ENCODE measurements around the gene TEKT3.
A peak's percentile ranks its signal among the peaks of the same experiment; 100 is the strongest.

TEKT3 gene

GRCh38 chr17:15350777-15351477 lies 9.5 kb upstream of the TEKT3 start:
- H3K27ac ChIP-seq (ENCODE audit: low read depth, low read length), result no peak overlapping the region
- H3K4me3 ChIP-seq (ENCODE audit: low read depth, low read length), result no peak overlapping the region
- no peaks in the 10 kb centered on the region for H3K36me3 ChIP-seq (ENCODE audit: insufficient read depth, low read length)
- H2AFZ ChIP-seq (ENCODE audit: low read length, unreplicated experiment), result no peak overlapping the region
- H3K4me1 ChIP-seq (ENCODE audit: control insufficient read depth, insufficient read depth, low read length, unreplicated experiment), result peaks cover 29% of the 10 kb centered on the region
- no peaks in the 10 kb centered on the region for H3K27me3 ChIP-seq (ENCODE audit: insufficient read depth, low read length)
- no peaks in the 10 kb centered on the region for H3K79me2 ChIP-seq (ENCODE audit: control insufficient read depth, insufficient read depth, low read length, unreplicated experiment)

- Histone ChIP-seq H3K4me3 (ENCODE audit: low read depth, low read length) (no peak overlapping the region), H3K27me3 (ENCODE audit: insufficient read depth, low read length) (no peaks in the 10 kb centered on the region), H2AFZ (ENCODE audit: low read length, unreplicated experiment) (no peak overlapping the region), H3K79me2 (ENCODE audit: control insufficient read depth, insufficient read depth, low read length, unreplicated experiment) (no peaks in the 10 kb centered on the region), H3K36me3 (ENCODE audit: insufficient read depth, low read length) (no peaks in the 10 kb centered on the region), H3K27ac (ENCODE audit: low read depth, low read length) (no peak overlapping the region), H3K4me1 (ENCODE audit: control insufficient read depth, insufficient read depth, low read length, unreplicated experiment) (peaks cover 29% of the 10 kb centered on the region)
These were observed 7.7 kb upstream of the TEKT3 start for GRCh38 chr17:15349119-15349518.

DNA sequence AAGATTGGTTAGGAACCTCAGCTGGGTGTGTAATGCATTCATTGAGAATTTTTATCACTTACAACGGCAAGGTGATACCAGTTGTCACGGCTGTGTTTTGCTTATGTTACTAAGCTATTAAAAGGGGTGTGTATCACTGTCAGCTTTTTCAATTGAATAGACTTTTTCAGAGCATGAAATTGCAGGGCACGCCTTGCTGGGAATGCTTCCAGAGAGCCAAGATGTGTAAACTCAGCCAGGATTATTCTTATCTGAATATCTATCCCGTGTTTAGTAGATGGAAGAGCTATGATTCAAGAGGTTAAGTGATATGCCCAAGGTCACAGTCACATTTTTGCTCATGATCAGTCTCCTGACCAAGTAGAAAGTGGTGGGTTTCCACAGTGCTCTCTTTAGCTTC lies 6.6 kb upstream of the TEKT3 start:
- H2AFZ ChIP-seq (ENCODE audit: low read length, unreplicated experiment), result no peak overlapping the region
- peaks cover 38% of the 10 kb centered on the region for H3K4me1 ChIP-seq (ENCODE audit: control insufficient read depth, insufficient read depth, low read length, unreplicated experiment)
- H3K4me3 ChIP-seq (ENCODE audit: low read depth, low read length), result no peak overlapping the region
- H3K79me2 ChIP-seq (ENCODE audit: control insufficient read depth, insufficient read depth, low read length, unreplicated experiment), result no peaks in the 10 kb centered on the region
- H3K36me3 ChIP-seq (ENCODE audit: insufficient read depth, low read length), result no peaks in the 10 kb centered on the region
- H3K27ac ChIP-seq (ENCODE audit: low read depth, low read length), result no peak overlapping the region
- H3K27me3 ChIP-seq (ENCODE audit: insufficient read depth, low read length), result no peaks in the 10 kb centered on the region

- no peaks in the 10 kb centered on the region for H3K36me3 ChIP-seq (ENCODE audit: insufficient read depth, low read length)
- H3K27ac ChIP-seq (ENCODE audit: low read depth, low read length), result no peak overlapping the region
- peaks cover 10% of the 10 kb centered on the region for H3K27me3 ChIP-seq (ENCODE audit: insufficient read depth, low read length)
- H3K79me2 ChIP-seq (ENCODE audit: control insufficient read depth, insufficient read depth, low read length, unreplicated experiment), result no peaks in the 10 kb centered on the region
- H2AFZ ChIP-seq (ENCODE audit: low read length, unreplicated experiment), result no peak overlapping the region
- H3K4me1 ChIP-seq (ENCODE audit: control insufficient read depth, insufficient read depth, low read length, unreplicated experiment), result peaks cover 26% of the 10 kb centered on the region
- no peak overlapping the region for H3K4me3 ChIP-seq (ENCODE audit: low read depth, low read length)
These were observed 4.7 kb upstream of the TEKT3 start for GRCh38 chr17:15346066-15346595.

DNA sequence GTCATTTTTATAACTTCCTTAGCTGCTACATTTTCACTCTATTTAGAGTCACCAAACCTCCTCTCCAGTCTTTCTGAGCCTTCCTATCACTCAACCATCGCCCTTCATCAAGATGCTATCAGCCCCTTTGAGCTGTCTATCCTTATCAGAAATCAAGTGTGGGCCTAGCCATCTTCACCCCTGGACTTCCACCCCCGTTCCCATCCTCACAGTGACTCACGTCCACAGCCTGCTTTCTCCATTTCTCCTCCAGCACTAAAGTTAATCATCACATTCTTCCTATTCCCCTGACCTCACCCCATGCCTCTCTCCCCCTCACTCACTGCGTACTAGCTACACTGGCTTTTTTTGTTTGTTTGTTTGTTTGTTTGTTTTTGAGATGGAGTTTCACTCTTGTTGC lies 2.4 kb upstream of the TEKT3 start:
- Histone ChIP-seq H3K4me1 (ENCODE audit: control insufficient read depth, insufficient read depth, low read length, unreplicated experiment) (peaks cover 18% of the 10 kb centered on the region), H3K4me3 (ENCODE audit: low read depth, low read length) (no peak overlapping the region), H3K79me2 (ENCODE audit: control insufficient read depth, insufficient read depth, low read length, unreplicated experiment) (no peaks in the 10 kb centered on the region), H3K27me3 (ENCODE audit: insufficient read depth, low read length) (peaks cover 15% of the 10 kb centered on the region), H3K36me3 (ENCODE audit: insufficient read depth, low read length) (no peaks in the 10 kb centered on the region), H3K27ac (ENCODE audit: low read depth, low read length) (no peak overlapping the region), H2AFZ (ENCODE audit: low read length, unreplicated experiment) (peak overlapping the region; percentile 24)

DNA sequence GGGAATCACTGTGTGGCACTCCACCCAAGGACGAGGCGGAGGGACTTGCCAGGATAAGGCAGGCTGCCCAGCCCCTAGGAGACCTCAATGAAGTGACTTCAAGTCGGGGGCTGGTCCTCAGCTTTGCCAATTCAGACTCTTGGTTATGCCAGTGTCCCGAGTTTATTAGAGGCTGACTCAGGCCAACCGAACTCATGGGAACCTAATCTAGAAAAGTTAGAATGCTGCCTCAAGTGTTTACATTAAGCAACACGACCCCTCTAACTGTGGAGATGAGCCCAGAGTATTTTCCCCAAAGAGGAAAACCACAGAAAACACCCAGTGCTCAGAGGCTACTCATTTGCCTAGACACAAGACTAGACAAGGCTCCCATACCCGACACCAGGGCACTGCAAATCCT lies 1.1 kb upstream of the TEKT3 start:
- Histone ChIP-seq H2AFZ (ENCODE audit: low read length, unreplicated experiment) (no peak overlapping the region), H3K79me2 (ENCODE audit: control insufficient read depth, insufficient read depth, low read length, unreplicated experiment) (no peaks in the 10 kb centered on the region), H3K4me3 (ENCODE audit: low read depth, low read length) (no peak overlapping the region), H3K27ac (ENCODE audit: low read depth, low read length) (no peak overlapping the region), H3K36me3 (ENCODE audit: insufficient read depth, low read length) (no peaks in the 10 kb centered on the region), H3K4me1 (ENCODE audit: control insufficient read depth, insufficient read depth, low read length, unreplicated experiment) (peaks cover 8% of the 10 kb centered on the region), H3K27me3 (ENCODE audit: insufficient read depth, low read length) (peaks cover 15% of the 10 kb centered on the region)

DNA sequence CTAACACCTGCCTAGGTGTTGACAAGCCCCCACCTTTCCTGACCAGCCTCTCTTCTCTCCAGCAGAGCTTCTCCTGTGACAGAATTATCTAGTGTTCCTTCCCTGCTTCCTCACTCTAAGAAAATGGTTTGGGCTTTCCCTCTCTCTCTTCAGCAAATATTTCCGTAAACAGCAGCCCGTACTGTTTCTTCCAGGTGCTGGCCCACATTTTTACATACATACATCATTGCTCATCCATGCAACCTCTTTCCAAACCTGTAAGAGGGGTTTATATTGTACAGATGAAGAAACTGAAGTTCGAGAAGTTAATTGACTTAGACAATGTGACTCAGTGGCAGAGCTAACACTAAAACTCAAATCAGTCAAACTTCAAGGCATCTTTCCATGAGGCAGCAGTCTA lies 569 bp upstream of the TEKT3 start:
- H3K27ac ChIP-seq (ENCODE audit: low read depth, low read length), result no peak overlapping the region
- peak overlapping the region; percentile 79 for H3K4me3 ChIP-seq (ENCODE audit: low read depth, low read length)
- peaks cover 8% of the 10 kb centered on the region for H3K4me1 ChIP-seq (ENCODE audit: control insufficient read depth, insufficient read depth, low read length, unreplicated experiment)
- peaks cover 15% of the 10 kb centered on the region for H3K27me3 ChIP-seq (ENCODE audit: insufficient read depth, low read length)
- peak overlapping the region; percentile 55 for H2AFZ ChIP-seq (ENCODE audit: low read length, unreplicated experiment)
- no peaks in the 10 kb centered on the region for H3K79me2 ChIP-seq (ENCODE audit: control insufficient read depth, insufficient read depth, low read length, unreplicated experiment)
- H3K36me3 ChIP-seq (ENCODE audit: insufficient read depth, low read length), result no peaks in the 10 kb centered on the region

DNA sequence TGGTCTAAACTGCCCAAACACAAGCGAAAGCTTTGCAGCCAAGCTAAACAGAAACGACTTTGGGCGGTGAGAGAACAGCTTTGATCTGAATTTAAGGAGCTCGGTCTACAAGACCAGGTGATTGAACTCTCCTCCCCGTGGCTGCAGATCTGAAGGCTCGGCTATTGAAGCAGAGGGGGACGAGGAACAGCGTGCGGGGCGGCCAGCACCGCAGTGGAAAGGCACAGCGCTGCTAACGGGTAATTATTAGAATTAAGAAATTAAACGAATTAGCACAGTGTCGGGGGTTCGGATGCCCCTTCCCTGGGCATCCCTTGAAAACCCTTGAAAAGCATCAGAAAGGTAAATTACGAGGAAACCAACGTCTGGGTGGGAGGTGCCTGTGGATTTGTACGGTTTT lies 431 bp downstream of the TEKT3 start:
- H3K79me2 ChIP-seq (ENCODE audit: control insufficient read depth, insufficient read depth, low read length, unreplicated experiment), result no peaks in the 10 kb centered on the region
- no peaks in the 10 kb centered on the region for H3K36me3 ChIP-seq (ENCODE audit: insufficient read depth, low read length)
- H3K4me3 ChIP-seq (ENCODE audit: low read depth, low read length), result peak overlapping the region; percentile 79
- peaks cover 15% of the 10 kb centered on the region for H3K27me3 ChIP-seq (ENCODE audit: insufficient read depth, low read length)
- H3K27ac ChIP-seq (ENCODE audit: low read depth, low read length), result no peak overlapping the region
- peak overlapping the region; percentile 55 for H2AFZ ChIP-seq (ENCODE audit: low read length, unreplicated experiment)
- H3K4me1 ChIP-seq (ENCODE audit: control insufficient read depth, insufficient read depth, low read length, unreplicated experiment), result peaks cover 8% of the 10 kb centered on the region

DNA sequence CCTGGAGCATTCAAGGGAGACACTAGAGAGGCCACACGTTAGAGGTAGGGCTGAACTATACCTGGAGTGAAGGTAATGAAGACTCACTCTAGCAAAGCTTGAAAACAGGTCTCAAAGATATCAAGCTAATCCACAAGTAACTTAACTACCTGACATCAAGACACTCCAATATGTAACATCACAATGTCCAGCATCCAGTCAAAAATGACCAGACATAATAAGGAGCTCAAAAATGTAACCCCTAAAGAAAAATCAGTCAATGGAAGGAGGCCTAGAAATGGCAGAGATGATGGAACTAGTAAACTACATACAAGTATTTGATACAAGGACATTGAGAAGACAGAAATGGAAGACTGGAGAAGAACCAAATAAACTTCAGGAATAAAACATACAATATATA lies 6.0 kb downstream of the TEKT3 start:
- Histone ChIP-seq H3K27ac (ENCODE audit: low read depth, low read length) (no peak overlapping the region), H3K27me3 (ENCODE audit: insufficient read depth, low read length) (0 out of 2 replicates have a peak, but pooled peaks cover 4% of the 10 kb centered on the region), H3K79me2 (ENCODE audit: control insufficient read depth, insufficient read depth, low read length, unreplicated experiment) (no peaks in the 10 kb centered on the region), H2AFZ (ENCODE audit: low read length, unreplicated experiment) (no peak overlapping the region), H3K4me3 (ENCODE audit: low read depth, low read length) (no peak overlapping the region), H3K4me1 (ENCODE audit: control insufficient read depth, insufficient read depth, low read length, unreplicated experiment) (no peaks in the 10 kb centered on the region), H3K36me3 (ENCODE audit: insufficient read depth, low read length) (no peaks in the 10 kb centered on the region)

GRCh38 chr17:15334266-15334665 lies 7.1 kb downstream of the TEKT3 start:
- Histone ChIP-seq H3K4me3 (ENCODE audit: low read depth, low read length) (no peak overlapping the region), H3K36me3 (ENCODE audit: insufficient read depth, low read length) (no peaks in the 10 kb centered on the region), H3K27me3 (ENCODE audit: insufficient read depth, low read length) (0 out of 2 replicates have a peak, but pooled peaks cover 4% of the 10 kb centered on the region), H3K4me1 (ENCODE audit: control insufficient read depth, insufficient read depth, low read length, unreplicated experiment) (no peaks in the 10 kb centered on the region), H3K27ac (ENCODE audit: low read depth, low read length) (no peak overlapping the region), H3K79me2 (ENCODE audit: control insufficient read depth, insufficient read depth, low read length, unreplicated experiment) (no peaks in the 10 kb centered on the region), H2AFZ (ENCODE audit: low read length, unreplicated experiment) (no peak overlapping the region)

GRCh38 chr17:15332338-15332737 lies 9.1 kb downstream of the TEKT3 start:
- peaks cover 9% of the 10 kb centered on the region for H3K27me3 ChIP-seq (ENCODE audit: insufficient read depth, low read length)
- H3K36me3 ChIP-seq (ENCODE audit: insufficient read depth, low read length), result no peaks in the 10 kb centered on the region
- H3K4me1 ChIP-seq (ENCODE audit: control insufficient read depth, insufficient read depth, low read length, unreplicated experiment), result no peaks in the 10 kb centered on the region
- no peak overlapping the region for H3K27ac ChIP-seq (ENCODE audit: low read depth, low read length)
- H3K4me3 ChIP-seq (ENCODE audit: low read depth, low read length), result no peak overlapping the region
- no peaks in the 10 kb centered on the region for H3K79me2 ChIP-seq (ENCODE audit: control insufficient read depth, insufficient read depth, low read length, unreplicated experiment)
- H2AFZ ChIP-seq (ENCODE audit: low read length, unreplicated experiment), result no peak overlapping the region

Data from ACC112 (cell line).